Suprapubic skin (tissue), 3 donors: ENCODE measurements around the gene ARID1B.

Experiments
- CTCF ChIP-seq, 2 donors: fragments of 200-600 bp in 1 of 2; fragments of 450-650 bp in 1 of 2; sonication (generic) in 1 of 2; IDR thresholded peaks; one replicate each; pipeline ENCODE4 v1.5.1; 2016 to 2019; ENCODE audit warnings: antibody characterized with exemption in 2 of 2, mild to moderate bottlenecking in 1 of 2, moderate library complexity in 1 of 2
- POLR2A ChIP-seq, 2 donors: fragments of 450-650 bp; IDR thresholded peaks; one replicate each; pipeline ENCODE4 v1.6.1; 2017; ENCODE audit warnings: antibody characterized with exemption in 2 of 2, mild to moderate bottlenecking in 2 of 2, moderate library complexity in 2 of 2

GRCh38 chr6:157226761-157227160, 449.6 kb downstream of the ARID1B start:
- TF ChIP-seq CTCF (IDR thresholded peaks at IDR 0.05) (no peak), POLR2A (IDR thresholded peaks at IDR 0.05) (no peak)
